Neural crest cell (in vitro differentiated cells): ENCODE results near the gene CRACDL. TPM values are rescaled to one million over a fixed set of nuclear protein-coding genes. Genes with fewer than 3 reads are reported as not detected.

Experiments used
- DNase-seq: peaks from one replicate; pipeline ENCODE4 v3.0.0; 2021; ENCODE audit warnings: low read depth, mixed read lengths, low spot score
- H3K27ac Mint-ChIP-seq: one replicate; pipeline ENCODE4 v1.8.0; 2021; ENCODE audit warnings: mild to moderate bottlenecking, mixed read lengths; ENCODE audit not compliant: unreplicated experiment
- H3K27me3 Mint-ChIP-seq: 2 replicates; pipeline ENCODE4 v1.8.0; 2021; ENCODE audit warnings: low read depth, mild to moderate bottlenecking, mixed read lengths
- H3K36me3 Mint-ChIP-seq: 2 replicates; pipeline ENCODE4 v1.8.0; 2021; ENCODE audit warnings: low read depth, mild to moderate bottlenecking, mixed read lengths
- H3K4me1 Mint-ChIP-seq: 2 replicates; pipeline ENCODE4 v1.8.0; 2021; ENCODE audit warnings: mixed read lengths
- H3K4me3 Mint-ChIP-seq: one replicate; pipeline ENCODE4 v1.8.0; 2021; ENCODE audit warnings: mild to moderate bottlenecking, mixed read lengths
- H3K9me3 Mint-ChIP-seq: 2 replicates; pipeline ENCODE4 v1.8.0; 2021; ENCODE audit warnings: mixed read lengths
- total RNA-seq: library from RNA; stranded (reverse); gene quantifications from 2 replicates; pipeline ENCODE4 v1.2.1, GENCODE V29; 2021
- TF ChIP-seq, protein P1 (sequence below): fragments of 200-600 bp; sonication (generic); conservative IDR thresholded peaks from 2 replicates; pipeline ENCODE4 v1.5.0; 2021; ENCODE audit warnings: antibody characterized with exemption, mild to moderate bottlenecking

The CRACDL gene
- total RNA-seq, 1 donor from 2014 or later, result 0.37 TPM

DNA sequence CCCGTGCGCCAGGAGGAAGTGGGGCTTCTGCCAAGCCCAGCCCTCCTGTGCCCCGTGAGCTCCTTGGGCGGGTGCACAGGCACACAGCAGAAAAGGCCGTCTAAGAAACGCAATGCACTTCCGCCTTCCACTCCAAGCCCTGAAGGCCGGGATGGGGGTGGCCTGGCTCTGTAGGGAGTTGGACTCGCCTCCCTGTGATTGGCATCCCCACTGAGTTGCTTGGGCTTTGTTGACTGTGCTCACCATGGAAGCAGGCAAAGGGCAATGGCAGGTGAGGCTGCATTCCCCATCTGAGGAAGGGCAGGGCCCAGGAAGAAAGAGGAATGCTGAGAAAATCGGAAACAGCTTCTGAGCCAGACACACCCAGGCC is 66.8 kb downstream of the CRACDL start:
- Mint-ChIP-seq H3K27me3 (no peaks in the 10 kb centered on the region), H3K27ac (no peak overlapping the region), H3K9me3 (no peaks in the 10 kb centered on the region), H3K36me3 (no peaks in the 10 kb centered on the region), H3K4me1 (no peaks in the 10 kb centered on the region), H3K4me3 (no peak overlapping the region)
- no peak for DNase-seq
- TF ChIP-seq, protein P1, sequence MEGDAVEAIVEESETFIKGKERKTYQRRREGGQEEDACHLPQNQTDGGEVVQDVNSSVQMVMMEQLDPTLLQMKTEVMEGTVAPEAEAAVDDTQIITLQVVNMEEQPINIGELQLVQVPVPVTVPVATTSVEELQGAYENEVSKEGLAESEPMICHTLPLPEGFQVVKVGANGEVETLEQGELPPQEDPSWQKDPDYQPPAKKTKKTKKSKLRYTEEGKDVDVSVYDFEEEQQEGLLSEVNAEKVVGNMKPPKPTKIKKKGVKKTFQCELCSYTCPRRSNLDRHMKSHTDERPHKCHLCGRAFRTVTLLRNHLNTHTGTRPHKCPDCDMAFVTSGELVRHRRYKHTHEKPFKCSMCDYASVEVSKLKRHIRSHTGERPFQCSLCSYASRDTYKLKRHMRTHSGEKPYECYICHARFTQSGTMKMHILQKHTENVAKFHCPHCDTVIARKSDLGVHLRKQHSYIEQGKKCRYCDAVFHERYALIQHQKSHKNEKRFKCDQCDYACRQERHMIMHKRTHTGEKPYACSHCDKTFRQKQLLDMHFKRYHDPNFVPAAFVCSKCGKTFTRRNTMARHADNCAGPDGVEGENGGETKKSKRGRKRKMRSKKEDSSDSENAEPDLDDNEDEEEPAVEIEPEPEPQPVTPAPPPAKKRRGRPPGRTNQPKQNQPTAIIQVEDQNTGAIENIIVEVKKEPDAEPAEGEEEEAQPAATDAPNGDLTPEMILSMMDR, result no peak

DNA sequence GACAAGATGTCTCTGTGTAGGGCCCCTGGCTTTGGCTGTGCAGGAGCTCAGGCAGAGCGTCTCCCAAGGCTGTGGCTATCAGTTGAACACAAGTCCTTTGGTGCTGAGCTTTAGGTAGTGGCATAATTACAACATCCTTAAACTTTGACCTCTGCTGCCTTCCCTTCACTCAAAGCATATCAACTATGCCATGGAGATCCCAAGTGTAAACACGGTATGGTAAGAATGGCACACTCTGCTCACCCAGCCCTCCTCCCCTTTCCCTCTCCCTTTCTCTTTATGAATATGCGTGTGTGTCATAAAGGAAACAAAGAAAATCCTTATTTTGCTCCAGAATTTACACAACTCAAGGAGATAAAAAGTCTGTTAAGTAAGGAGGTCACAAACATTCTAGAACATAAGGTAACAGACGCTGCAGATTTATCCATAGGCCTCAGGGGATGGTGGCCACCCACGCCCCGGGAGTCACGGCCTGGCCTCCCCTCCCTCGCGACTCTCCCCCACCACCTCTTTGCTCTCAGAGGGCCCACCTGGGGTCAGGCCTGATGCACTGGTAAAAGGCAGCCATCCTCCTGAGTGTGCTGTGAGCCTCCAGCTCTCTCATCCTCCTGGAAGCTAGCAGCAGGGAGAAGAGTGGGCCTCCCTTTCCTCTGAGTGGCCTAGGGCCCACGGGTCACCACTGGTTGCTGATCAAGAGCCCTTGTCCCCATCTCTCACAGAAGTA is 67.3 kb downstream of the CRACDL start:
- H3K4me1 Mint-ChIP-seq, result no peaks in the 10 kb centered on the region
- no peaks in the 10 kb centered on the region for H3K36me3 Mint-ChIP-seq
- H3K9me3 Mint-ChIP-seq, result no peaks in the 10 kb centered on the region
- no peak overlapping the region for H3K27ac Mint-ChIP-seq
- H3K4me3 Mint-ChIP-seq, result no peak overlapping the region
- H3K27me3 Mint-ChIP-seq, result no peaks in the 10 kb centered on the region
- TF ChIP-seq, protein P1, result no peak
- DNase-seq, result no peak

DNA sequence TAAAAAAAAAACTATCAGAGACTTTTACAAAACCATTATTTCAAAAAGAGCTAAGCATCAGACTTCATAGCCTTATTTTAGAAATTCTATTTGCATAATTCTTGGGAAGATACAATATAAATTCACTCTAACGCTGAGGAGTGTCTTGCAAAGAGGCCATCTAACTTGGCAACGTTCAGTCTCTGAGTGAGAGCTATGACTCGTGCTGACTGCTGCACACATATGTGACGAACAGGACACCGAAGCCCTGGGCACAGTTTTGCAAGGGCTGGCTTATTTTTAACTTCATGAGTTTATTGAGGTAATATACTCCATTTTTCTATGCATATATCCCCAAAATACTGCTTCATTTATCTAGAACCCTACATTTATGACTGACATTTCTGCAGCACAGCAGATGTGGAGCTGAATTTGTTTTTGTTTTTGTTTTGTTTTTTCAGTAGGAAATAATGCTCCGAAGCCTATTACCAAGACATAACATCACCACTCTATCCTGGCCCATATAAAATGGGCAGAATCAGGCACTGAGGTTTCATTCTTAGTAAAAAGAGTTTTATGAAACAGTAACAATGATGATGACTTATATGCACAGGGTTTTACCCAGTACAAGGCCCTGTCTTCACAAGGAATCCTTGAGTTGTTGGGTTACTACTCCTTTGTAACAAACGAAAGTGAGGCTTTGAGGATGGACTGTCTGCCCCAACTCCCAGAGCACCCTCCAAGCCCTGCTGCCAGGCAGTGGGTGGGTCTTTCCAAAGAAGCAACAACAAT is 68.3 kb downstream of the CRACDL start:
- Mint-ChIP-seq H3K27me3 (no peaks in the 10 kb centered on the region), H3K27ac (no peak overlapping the region), H3K4me1 (no peaks in the 10 kb centered on the region), H3K36me3 (no peaks in the 10 kb centered on the region), H3K4me3 (no peak overlapping the region), H3K9me3 (no peaks in the 10 kb centered on the region)
- no peak for DNase-seq
- TF ChIP-seq, protein P1, result no peak

DNA sequence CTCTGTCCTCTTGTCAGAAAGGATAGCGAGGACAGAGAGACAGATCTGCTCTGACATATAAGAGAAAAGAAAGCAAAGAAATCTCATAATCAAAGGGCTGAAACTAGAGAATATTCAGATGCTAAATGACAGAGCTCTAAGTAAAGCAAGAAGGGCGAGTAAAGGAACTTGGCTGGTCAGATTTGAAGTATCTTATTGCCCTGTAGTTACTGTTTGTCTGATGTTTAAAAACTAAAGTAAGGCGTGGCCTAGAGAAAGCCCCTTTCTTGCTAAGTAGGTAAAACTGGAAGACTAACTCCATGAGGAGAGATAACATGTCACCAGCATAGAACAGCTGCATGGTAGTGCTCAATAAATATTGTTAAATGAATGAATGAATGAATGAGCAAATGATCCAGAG is 70.0 kb downstream of the CRACDL start:
- H3K4me3 Mint-ChIP-seq, result no peak overlapping the region
- TF ChIP-seq, protein P1, result no peak
- H3K4me1 Mint-ChIP-seq, result no peaks in the 10 kb centered on the region
- H3K9me3 Mint-ChIP-seq, result peaks cover 9% of the 10 kb centered on the region
- no peak for DNase-seq
- peaks cover 3% of the 10 kb centered on the region for H3K27me3 Mint-ChIP-seq
- H3K27ac Mint-ChIP-seq, result no peak overlapping the region
- peaks cover 6% of the 10 kb centered on the region for H3K36me3 Mint-ChIP-seq

DNA sequence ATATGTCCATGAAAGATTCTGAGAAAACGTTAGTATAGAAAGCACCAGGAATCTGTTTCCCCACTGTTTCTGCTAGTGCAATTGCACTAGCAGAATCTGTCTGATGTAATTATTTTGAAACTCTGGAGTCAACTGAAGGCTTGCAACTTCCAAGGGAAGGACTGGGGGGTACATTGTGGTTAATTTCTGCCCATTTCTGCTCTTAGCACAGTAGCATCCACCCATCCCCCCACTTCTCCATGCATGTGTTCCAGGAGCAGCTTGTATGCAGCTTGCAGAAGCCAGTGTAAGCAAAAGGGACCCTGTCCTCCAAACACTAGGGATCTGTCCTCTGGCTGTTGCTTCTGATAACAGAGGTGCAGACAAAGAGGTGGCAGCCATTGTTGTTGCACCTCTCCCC is 74.4 kb downstream of the CRACDL start:
- no peak for DNase-seq
- H3K4me1 Mint-ChIP-seq, result no peaks in the 10 kb centered on the region
- TF ChIP-seq, protein P1, result no peak

More for the DNA sequence above, 74.4 kb downstream of the CRACDL start:
- Mint-ChIP-seq H3K9me3 (peaks cover 19% of the 10 kb centered on the region), H3K27ac (no peak overlapping the region), H3K27me3 (peaks cover 6% of the 10 kb centered on the region), H3K4me3 (no peak overlapping the region), H3K36me3 (peaks cover 6% of the 10 kb centered on the region)
